Left lung (tissue), 10 donors: ENCODE data around the gene PHOX2B. TPM values are rescaled to one million over a fixed set of nuclear protein-coding genes. Genes with fewer than 3 reads are reported as not detected.

Source experiments
- ATAC-seq: fragments of 200-7000 bp; cut with Tn5 transposase; one replicate; pipeline ENCODE4 v1.9.1; 2020; ENCODE audit warnings: moderate library complexity
- DNase-seq, 4 donors: peaks; one replicate each; pipeline ENCODE4 v3.0.0-alpha.2; 2013 to 2020
- H3K27ac ChIP-seq, 2 donors: fragments of 200-600 bp; sonication (generic) in 1 of 2; one replicate each; pipeline versions ENCODE4 v1.5.0 to v1.8.0; 2020 to 2021
- H3K27me3 ChIP-seq, 2 donors: fragments of 200-600 bp; sonication (generic) in 1 of 2; one replicate each; pipeline versions ENCODE4 v1.5.0 to v1.8.0; 2020 to 2021
- H3K36me3 ChIP-seq, 2 donors: fragments of 200-600 bp; sonication (generic) in 1 of 2; one replicate each; pipeline versions ENCODE4 v1.5.0 to v1.8.0; 2020 to 2021
- H3K4me1 ChIP-seq, 2 donors: fragments of 200-600 bp; one replicate each; pipeline ENCODE4 v1.8.0; 2021
- H3K4me3 ChIP-seq, 2 donors: fragments of 200-600 bp; sonication (generic) in 1 of 2; one replicate each; pipeline versions ENCODE4 v1.5.0 to v1.8.0; 2020 to 2021; ENCODE audit warnings: mild to moderate bottlenecking in 1 of 2
- H3K9me3 ChIP-seq, 2 donors: fragments of 200-600 bp; sonication (generic) in 1 of 2; one replicate each; pipeline versions ENCODE4 v1.5.0 to v1.8.0; 2020 to 2021
- CTCF ChIP-seq, 2 donors: fragments of 200-600 bp; sonication (generic) in 1 of 2; IDR thresholded peaks; one replicate each; pipeline versions ENCODE4 v1.5.0 to v1.8.0; 2021; ENCODE audit warnings: antibody characterized with exemption in 2 of 2
- intact Hi-C, 2 donors: fragments of 100-400 bp; cut with DNase I; formaldehyde crosslinking; loops; one replicate each; pipeline versions ENCODE4 v1.11.2 to v1.14.2; 2022
- polyA plus RNA-seq, 6 donors: library from polyadenylated mRNA; unstranded; fragments of 120-200 nt; gene quantifications; one replicate each; pipeline ENCODE4 v1.2.1, GENCODE V29; 2013; ENCODE audit not compliant: insufficient read length in 6 of 6
- total RNA-seq, 2 donors: library from RNA; stranded (reverse); fragmentation: NEBNext Ultra II Directional; extraction: Animal tissue kit (Norgen Biotek cat#: 25700); gene quantifications; one replicate each; pipeline ENCODE4 v1.2.1, GENCODE V29; 2021
- donor health status: DM: no; HTN: yes; CAD: no.
- donor health status: DM: no; HTN: no; CAD: no.

PHOX2B gene
- total and polyA plus RNA-seq, 8 donors, result 0.06 to 0.13 (median 0.06) TPM; not detected in 4

DNA sequence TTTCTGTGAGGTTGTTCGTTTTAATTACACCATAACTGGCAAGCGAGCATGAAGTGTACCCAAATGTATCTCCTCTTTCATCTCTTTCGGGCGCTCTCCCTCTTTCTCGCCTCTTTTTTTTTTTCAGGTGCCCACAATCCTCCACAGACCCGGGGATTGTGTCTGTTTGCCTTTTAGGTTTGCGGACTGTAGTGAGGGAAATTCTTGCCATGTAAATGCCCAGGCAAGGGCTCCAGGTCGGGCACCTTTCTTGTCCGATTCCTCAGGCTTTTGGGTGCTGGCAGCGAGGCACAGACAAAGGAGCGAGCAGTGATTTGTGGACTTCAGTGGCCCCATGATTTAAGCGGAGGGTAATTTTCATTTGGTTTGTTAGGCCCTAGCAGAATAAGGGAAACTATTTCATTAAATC is 1.1 kb upstream of the PHOX2B start:
- no peaks in the 10 kb centered on the region for H3K9me3 ChIP-seq
- H3K27ac ChIP-seq, result no peak overlapping the region
- ATAC-seq (no peak), DNase-seq (no peak)
- no peak overlapping the region for H3K4me3 ChIP-seq
- peaks cover 92 to 100% of the 10 kb centered on the region in 2 donors for H3K27me3 ChIP-seq
- intact Hi-C loops, result no loop called here
- no peaks in the 10 kb centered on the region for H3K36me3 ChIP-seq
- peaks cover 0 to 12% of the 10 kb centered on the region in 2 donors for H3K4me1 ChIP-seq
- TF ChIP-seq CTCF (IDR thresholded peaks at IDR 0.05), result no peak

DNA sequence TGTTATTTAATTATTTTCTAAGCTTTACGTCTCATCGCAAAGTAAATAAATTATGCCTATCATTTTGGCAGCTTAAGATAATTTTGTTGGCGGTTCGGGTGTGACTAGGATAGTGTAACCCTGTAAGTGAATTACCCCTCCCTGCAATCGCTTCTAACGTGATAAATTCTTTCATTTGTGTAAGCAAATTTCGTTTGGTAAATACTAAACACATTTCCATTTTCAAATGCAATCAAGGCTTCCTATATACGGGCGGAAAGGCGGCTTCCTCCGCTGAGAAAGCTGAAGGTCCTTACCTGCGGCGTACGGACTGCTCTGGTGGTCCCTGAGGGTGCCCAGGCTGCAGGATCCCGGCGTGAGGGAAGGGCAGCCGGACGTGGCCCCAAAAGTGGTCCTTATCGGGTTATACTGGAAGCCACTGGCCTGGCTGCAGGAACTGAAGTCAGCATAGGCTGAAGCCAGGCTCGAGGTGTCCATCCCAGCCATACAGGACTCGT is 403 bp downstream of the PHOX2B start:
- no peak for ATAC-seq
- intact Hi-C loops, result no loop called here
- Histone ChIP-seq H3K27me3 (peaks cover 98 to 100% of the 10 kb centered on the region in 2 donors), H3K27ac (no peak overlapping the region), H3K9me3 (no peaks in the 10 kb centered on the region), H3K4me3 (no peak overlapping the region), H3K36me3 (no peaks in the 10 kb centered on the region), H3K4me1 (peaks cover 0 to 12% of the 10 kb centered on the region in 2 donors)
- peak in 1 of 4 donors; percentile 44 for DNase-seq
- no peak for TF ChIP-seq CTCF (IDR thresholded peaks at IDR 0.05)

GRCh38 chr4:41747230-41748055 is 1.1 kb downstream of the PHOX2B start:
- TF ChIP-seq CTCF (IDR thresholded peaks at IDR 0.05), result no peak
- ATAC-seq (no peak), DNase-seq (peak in 1 of 4 donors; percentile 47)
- Histone ChIP-seq H3K27me3 (peaks cover 92 to 100% of the 10 kb centered on the region in 2 donors), H3K36me3 (no peaks in the 10 kb centered on the region), H3K4me1 (peaks cover 0 to 12% of the 10 kb centered on the region in 2 donors), H3K27ac (no peak overlapping the region), H3K4me3 (no peak overlapping the region), H3K9me3 (no peaks in the 10 kb centered on the region)
- intact Hi-C loops, result no loop called here

DNA sequence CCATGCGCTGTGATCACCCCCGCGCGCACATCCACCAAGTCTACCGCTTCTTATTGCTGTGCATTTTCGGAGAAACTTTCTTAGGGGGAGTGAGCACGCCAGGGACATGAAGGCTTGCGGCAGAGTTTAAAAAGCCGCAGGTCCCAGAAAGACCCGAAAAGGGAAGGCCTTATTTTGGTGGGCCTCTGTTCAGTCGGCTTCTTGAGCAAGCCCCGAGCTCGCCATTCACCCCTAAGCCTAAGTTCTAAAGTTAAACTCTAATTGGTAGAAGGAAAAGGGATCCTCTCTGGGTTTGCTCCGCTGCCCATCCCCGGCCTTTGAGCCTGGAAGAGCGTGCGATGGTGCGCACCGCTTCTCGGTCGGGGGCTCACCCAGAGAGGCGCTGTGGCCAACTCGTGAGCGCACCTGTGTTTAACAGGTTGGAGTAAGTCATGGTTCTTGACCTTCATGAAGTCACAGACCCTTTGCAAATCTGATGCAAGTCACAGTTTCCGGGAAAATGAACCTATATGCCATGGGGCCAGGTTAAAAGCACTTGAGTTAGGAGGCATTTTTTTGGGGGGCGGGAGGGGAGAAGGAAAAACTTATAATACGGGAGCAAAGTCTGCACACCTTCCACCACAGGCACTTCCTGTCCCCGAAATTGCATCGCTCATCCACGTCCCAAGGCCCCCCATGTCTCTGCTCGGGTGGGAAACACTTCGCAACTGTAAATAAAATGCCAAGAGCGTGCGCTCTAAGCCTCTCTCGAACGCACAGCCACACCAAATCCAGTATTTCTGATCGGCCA is 1.9 kb downstream of the PHOX2B start:
- Histone ChIP-seq H3K4me3 (no peak overlapping the region), H3K27ac (no peak overlapping the region), H3K36me3 (no peaks in the 10 kb centered on the region), H3K9me3 (no peaks in the 10 kb centered on the region), H3K4me1 (peaks cover 0 to 10% of the 10 kb centered on the region in 2 donors), H3K27me3 (peaks cover 84 to 99% of the 10 kb centered on the region in 2 donors)
- DNase-seq (no peak), ATAC-seq (no peak)
- no peak for TF ChIP-seq CTCF (IDR thresholded peaks at IDR 0.05)
- intact Hi-C loops, result no loop called here

DNA sequence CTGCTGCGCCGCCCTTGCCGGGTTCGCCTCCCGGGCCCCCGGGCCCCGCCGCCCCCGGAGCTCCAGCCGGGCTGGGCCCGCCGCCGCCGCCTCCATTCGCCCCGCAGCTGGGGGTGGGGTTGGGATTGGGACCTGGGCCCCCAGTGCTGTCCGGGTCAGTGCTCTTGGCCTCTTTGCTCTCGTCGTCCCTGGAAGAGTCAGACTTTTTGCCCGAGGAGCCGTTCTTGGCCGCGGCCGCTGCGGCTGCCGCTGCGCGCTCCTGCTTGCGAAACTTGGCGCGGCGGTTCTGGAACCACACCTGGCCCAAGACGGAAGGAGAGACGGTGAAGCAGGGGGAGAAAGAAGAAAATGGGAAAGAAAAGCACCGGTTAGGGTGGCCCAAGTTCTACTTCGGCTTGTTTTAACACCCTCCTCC is 2.5 kb downstream of the PHOX2B start:
- intact Hi-C loops, result no loop called here
- TF ChIP-seq CTCF (IDR thresholded peaks at IDR 0.05), result no peak
- no peak overlapping the region for H3K27ac ChIP-seq
- ATAC-seq, result no peak
- H3K4me3 ChIP-seq, result no peak overlapping the region
- H3K27me3 ChIP-seq, result peaks cover 78 to 93% of the 10 kb centered on the region in 2 donors
- peaks cover 0 to 5% of the 10 kb centered on the region in 2 donors for H3K4me1 ChIP-seq
- no peaks in the 10 kb centered on the region for H3K36me3 ChIP-seq
- no peaks in the 10 kb centered on the region for H3K9me3 ChIP-seq
- peak in 1 of 4 donors; percentile 57 for DNase-seq
